SK-N-SH (cell line): ENCODE results near the gene DENND5B. TPM values are rescaled to one million over a fixed set of nuclear protein-coding genes. Genes with fewer than 3 reads are reported as not detected.
"Not testable (repeated sequence)": the region's sequence is repeated elsewhere in the genome, so short reads cannot be mapped to it uniquely, and the experiment has no call there.

Experiments used
- CTCF ChIA-PET: fragments of 300-600, 350-600 bp; formaldehyde crosslinking; extraction: SDS; loops from one replicate; lab custom pipeline; 2021; lab: Yijun Ruan, JAX
- POLR2A ChIA-PET: fragments of 350-600 bp; sonication (Branson Sonifier 250); formaldehyde crosslinking; extraction: SDS; loops from one replicate; lab custom pipeline; 2020; ENCODE audit warnings: antibody characterized with exemption, inconsistent platforms; lab: Yijun Ruan, JAX
- DNase-seq: peaks from one replicate; pipeline ENCODE4 v3.0.0; 2012
- H2AFZ ChIP-seq: fragments of 200-600 bp; sonication (generic); 2 replicates; pipeline ENCODE4 v1.8.1; 2016; ENCODE audit warnings: antibody characterized with exemption, mild to moderate bottlenecking, low read depth
- H3F3A ChIP-seq: fragments of 200-600 bp; sonication (generic); replicated peaks from 2 replicates; pipeline ENCODE3; 2016; ENCODE audit warnings: antibody characterized with exemption, mild to moderate bottlenecking; ENCODE audit not compliant: insufficient read depth
- H3K27ac ChIP-seq, 2 experiments: fragments of 200-500 bp in 1 of 2; fragments of 200-600 bp in 1 of 2; sonication (Bioruptor generic) in 1 of 2; sonication (generic), shearing (Covaris generic) in 1 of 2; 2 replicates each; pipeline versions ENCODE4 v1.5.1 to v1.6.1; 2014 to 2016; ENCODE audit warnings: low read depth in 2 of 2, inconsistent platforms in 1 of 2, low read length in 1 of 2, mild to moderate bottlenecking in 1 of 2, mixed read lengths in 1 of 2
- H3K27me3 ChIP-seq: fragments of 200-600 bp; sonication (generic), shearing (Covaris generic); 2 replicates; pipeline ENCODE4 v1.6.1; 2016; ENCODE audit warnings: mixed run types; ENCODE audit not compliant: insufficient read depth
- H3K36me3 ChIP-seq, 2 experiments: fragments of 200-500 bp in 1 of 2; fragments of 200-600 bp in 1 of 2; sonication (Bioruptor generic) in 1 of 2; sonication (generic) in 1 of 2; replicated peaks in 1 of 2; 2 replicates each; pipeline versions ENCODE3 to v1.5.1; 2014 to 2016; ENCODE audit warnings: low read length in 1 of 2, mild to moderate bottlenecking in 1 of 2; ENCODE audit not compliant: insufficient read depth in 2 of 2, control insufficient read depth in 1 of 2
- H3K4me1 ChIP-seq, 2 experiments: fragments of 200-500 bp in 1 of 2; fragments of 200-600 bp in 1 of 2; sonication (Bioruptor generic) in 1 of 2; sonication (generic), shearing (Covaris generic) in 1 of 2; 2 replicates each; pipeline versions ENCODE4 v1.5.1 to v1.6.1; 2014 to 2016; ENCODE audit warnings: low read depth in 1 of 2, low read length in 1 of 2, mixed run types in 1 of 2; ENCODE audit not compliant: insufficient read depth in 2 of 2, control insufficient read depth in 1 of 2
- H3K4me2 ChIP-seq: fragments of 200-600 bp; sonication (generic), shearing (Covaris generic); 2 replicates; pipeline ENCODE4 v1.6.1; 2017; ENCODE audit warnings: mixed run types
- H3K4me3 ChIP-seq, 2 experiments: fragments of 200-500 bp in 1 of 2; fragments of 200-600 bp in 1 of 2; sonication (Bioruptor generic) in 1 of 2; sonication (generic), shearing (Covaris generic) in 1 of 2; 2 replicates each; pipeline versions ENCODE4 v1.5.1 to v1.8.1; 2014 to 2016; ENCODE audit warnings: low read depth in 2 of 2, inconsistent platforms in 1 of 2, low read length in 1 of 2, mild to moderate bottlenecking in 1 of 2, mixed read lengths in 1 of 2, moderate library complexity in 1 of 2
- H3K79me2 ChIP-seq: fragments of 200-600 bp; sonication (generic); 2 replicates; pipeline ENCODE4 v1.8.1; 2017; ENCODE audit warnings: mild to moderate bottlenecking; ENCODE audit not compliant: insufficient read depth
- H3K9ac ChIP-seq: fragments of 200-600 bp; sonication (generic); 2 replicates; pipeline ENCODE4 v1.6.1; 2017; ENCODE audit warnings: mixed run types
- H3K9me2 ChIP-seq: fragments of 200-600 bp; sonication (generic); 2 replicates; pipeline ENCODE4 v1.6.1; 2017; ENCODE audit warnings: mixed run types
- H3K9me3 ChIP-seq: fragments of 200-600 bp; sonication (generic); 2 replicates; pipeline ENCODE4 v1.6.1; 2017; ENCODE audit warnings: mixed run types, mild to moderate bottlenecking, moderate library complexity
- H4K20me1 ChIP-seq: fragments of 200-600 bp; sonication (generic); 2 replicates; pipeline ENCODE4 v1.6.1; 2017; ENCODE audit warnings: mild to moderate bottlenecking, mixed run types; ENCODE audit not compliant: insufficient read depth
- CHD2 ChIP-seq: fragments of 150-350 bp; IDR thresholded peaks from 2 replicates; pipeline ENCODE4 v1.6.1; 2018; ENCODE audit warnings: low read length; ENCODE audit not compliant: partially characterized antibody
- CTCF ChIP-seq: fragments of 200-600 bp; sonication (generic); IDR thresholded peaks from 2 replicates; pipeline ENCODE4 v1.6.1; 2017; ENCODE audit warnings: antibody characterized with exemption, mild to moderate bottlenecking, moderate library complexity
- EP300 ChIP-seq, 2 experiments: IDR thresholded peaks; 2 replicates each; pipeline versions ENCODE4 v1.4.0 to v1.6.1; 2012; ENCODE audit warnings: borderline replicate concordance in 1 of 2, low read depth in 1 of 2, low read length in 1 of 2
- FOXJ3 ChIP-seq: sonication (generic); formaldehyde crosslinking; IDR thresholded peaks from 2 replicates; pipeline ENCODE4 v1.5.1; 2020; ENCODE audit warnings: mild to moderate bottlenecking, missing genetic modification reagents
- POLR2AphosphoS5 ChIP-seq: IDR thresholded peaks from 2 replicates; pipeline ENCODE4 v1.6.1; 2012; ENCODE audit warnings: low read depth, low read length
- REST ChIP-seq: IDR thresholded peaks from 2 replicates; pipeline ENCODE4 v1.6.1; 2012; ENCODE audit warnings: mild to moderate bottlenecking, low read depth, low read length, moderate library complexity
- RFX5 ChIP-seq: IDR thresholded peaks from 2 replicates; pipeline ENCODE4 v1.6.1; 2012; ENCODE audit warnings: mild to moderate bottlenecking, improper control_type of control experiment, low read length
- SIN3A ChIP-seq: IDR thresholded peaks from 2 replicates; pipeline ENCODE4 v1.6.1; 2012; ENCODE audit warnings: low read depth, mild to moderate bottlenecking, low read length, moderate library complexity, borderline replicate concordance
- SMC3 ChIP-seq: IDR thresholded peaks from 2 replicates; pipeline ENCODE4 v1.6.1; 2012; ENCODE audit warnings: low read depth, low read length, improper control_type of control experiment
- TEAD4 ChIP-seq: IDR thresholded peaks from 2 replicates; pipeline ENCODE4 v1.4.0; 2012; ENCODE audit warnings: mild to moderate bottlenecking, borderline replicate concordance; ENCODE audit not compliant: insufficient read depth
- WGBS: methylation state at CpG from one replicate; pipeline ENCODE4 v1.1.6; 2017; ENCODE audit warnings: low lambda C conversion rate; 5-methylcytosine and 5-hydroxymethylcytosine counted together
- polyA plus RNA-seq, 3 experiments: library from polyadenylated mRNA; depleted of rRNA; stranded (reverse); fragments of >200 nt; gene quantifications; 2 replicates each; pipeline ENCODE4 v1.2.3, GENCODE V29; 2012

The DENND5B gene
- polyA plus RNA-seq, 1 of the 3 experiments (the other 2 are of a cell fraction), result 5.3 TPM

GRCh38 chr12:31558521-31558920 is 32.4 kb downstream of the DENND5B start (continued):
- no peak for TF ChIP-seq REST
- no peak for TF ChIP-seq CTCF
- no peak for TF ChIP-seq EP300 (IDR thresholded peaks at IDR 0.05; ENCODE audit: borderline replicate concordance in 1 of 2, low read depth in 1 of 2, low read length in 1 of 2)
- TF ChIP-seq, all 33 proteins: peak for 0

GRCh38 chr12:31557707-31558106 is 33.2 kb downstream of the DENND5B start:
- CTCF ChIA-PET, result no interaction called here
- peaks cover 16% of the 10 kb centered on the region for H3F3A ChIP-seq
- H3K4me2 ChIP-seq, result no peak overlapping the region
- no peak overlapping the region for H3K27ac ChIP-seq
- 98% methylated on average over 5 of the region's 5 CpGs for WGBS
- H3K9ac ChIP-seq, result no peak overlapping the region
- H3K9me2 ChIP-seq, result no peaks in the 10 kb centered on the region
- peaks cover 0 to 8% of the 10 kb centered on the region in 2 experiments; a peak in 1 of 4 replicates for H3K4me1 ChIP-seq
- DNase-seq, result no peak
- POLR2A ChIA-PET, result no interaction called here
- H3K79me2 ChIP-seq, result peaks cover 59% of the 10 kb centered on the region
- H2AFZ ChIP-seq, result no peak overlapping the region
- peaks cover 0 to 4% of the 10 kb centered on the region in 2 experiments for H3K36me3 ChIP-seq
- TF ChIP-seq RFX5 (no peak), SMC3 (no peak), CHD2 (no peak), SIN3A (no peak), TEAD4 (no peak), POLR2AphosphoS5 (no peak), FOXJ3 (no peak)
- H3K27me3 ChIP-seq, result no peaks in the 10 kb centered on the region
- no peaks in the 10 kb centered on the region for H3K9me3 ChIP-seq
- H4K20me1 ChIP-seq, result peaks cover 7% of the 10 kb centered on the region
- H3K4me3 ChIP-seq, result no peak overlapping the region

GRCh38 chr12:31555466-31555865 is 35.5 kb downstream of the DENND5B start:
- H3K36me3 ChIP-seq, H3K4me3 ChIP-seq, CTCF ChIA-PET, H3K9me3 ChIP-seq, H4K20me1 ChIP-seq, H3K9me2 ChIP-seq, H3K9ac ChIP-seq, H3K4me1 ChIP-seq, H2AFZ ChIP-seq, POLR2A ChIA-PET, H3K4me2 ChIP-seq, DNase-seq, H3K27me3 ChIP-seq, H3K27ac ChIP-seq: not testable (repeated sequence)
- WGBS, result 88% methylated on average over 7 of the region's 9 CpGs
- Histone ChIP-seq H3F3A (peaks cover 16% of the 10 kb centered on the region), H3K79me2 (peaks cover 39% of the 10 kb centered on the region)

- H3K36me3 ChIP-seq, H3K9me2 ChIP-seq, H3K9me3 ChIP-seq, H3K4me1 ChIP-seq, POLR2A ChIA-PET, H3F3A ChIP-seq, H3K27me3 ChIP-seq, CTCF ChIA-PET, H4K20me1 ChIP-seq, H2AFZ ChIP-seq, H3K4me3 ChIP-seq, H3K4me2 ChIP-seq, DNase-seq, H3K9ac ChIP-seq, H3K27ac ChIP-seq: not testable (repeated sequence)
- 98% methylated on average over 3 of the region's 3 CpGs for WGBS
- peaks cover 31% of the 10 kb centered on the region for H3K79me2 ChIP-seq
Measured at GRCh38 chr12:31550590-31550989, 40.3 kb downstream of the DENND5B start.
